ENCODE data around the gene RANBP6. TPM values are rescaled to one million over a fixed set of nuclear protein-coding genes. Genes with fewer than 3 reads are reported as not detected.

Gene RANBP6
- total RNA-seq (2014; rRNA removed; shearing (Covaris generic)): 15.1 and 18.5 TPM in 2 replicates

DNA sequence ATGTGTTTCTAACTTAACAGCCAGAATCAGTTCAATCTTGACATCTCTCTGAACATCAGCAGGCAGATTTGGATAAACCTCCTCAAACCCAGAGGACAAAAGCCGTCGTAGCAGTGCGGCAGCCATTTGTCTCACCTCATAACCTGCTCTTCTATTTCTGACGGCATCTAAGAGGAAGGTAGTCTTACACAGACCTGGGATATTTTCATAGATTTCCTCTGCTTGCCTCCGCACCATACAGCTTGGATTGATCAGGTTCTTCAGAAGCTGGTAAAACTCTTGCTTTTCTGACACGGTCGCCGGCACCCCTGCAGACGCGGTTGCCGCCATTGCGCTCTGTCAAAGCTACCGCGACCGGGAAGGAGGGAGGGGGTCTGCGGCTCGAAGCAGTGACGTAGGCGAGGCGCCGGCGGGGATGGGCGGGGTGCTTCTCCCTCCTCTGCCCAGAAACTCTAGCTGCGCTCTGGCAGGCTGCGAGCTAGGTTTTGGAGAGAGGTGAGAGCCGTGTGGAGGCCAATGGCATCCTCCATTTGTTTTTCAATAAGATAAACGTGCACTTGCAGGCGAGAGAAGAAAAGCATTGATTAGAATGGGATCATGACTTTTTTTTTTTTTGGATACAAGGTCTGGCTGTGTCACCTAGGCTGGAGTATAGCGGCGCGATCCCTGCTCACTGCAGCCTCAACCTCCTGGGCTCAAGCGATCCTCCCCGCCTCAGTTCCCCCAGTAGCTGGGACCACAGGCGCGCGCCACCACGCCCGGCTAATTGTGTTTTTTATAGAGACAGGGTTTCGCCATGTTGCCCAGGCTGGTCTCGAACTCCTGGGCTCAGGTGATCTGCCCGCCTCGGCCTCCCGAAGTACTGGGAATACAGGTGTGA is at the start of gene RANBP6:
Gene RANBP6 (minus strand): TSS at position 347 of the 880 bp plus-strand sequence. CDS start 17 bp downstream, at position 330.

Small RNAs within 50 kb of the gene (small RNA-seq; reads per million reads assigned to genes)
- not detected for gene MIR4665

Other genes with a start within 250 kb of the RANBP6 start
- gene ERMP1, start 182.5 kb downstream of the RANBP6 start, total RNA-seq (2014; rRNA removed; shearing (Covaris generic)): 6.1 and 7.6 TPM in 2 replicates
- not detected in 2 replicates for gene MLANA, start 124.7 kb downstream of the RANBP6 start, total RNA-seq (2014; rRNA removed; shearing (Covaris generic))
- gene IL33, start 200.2 kb upstream of the RANBP6 start, total RNA-seq (2014; rRNA removed; shearing (Covaris generic)): not detected in 2 replicates